Measurements from ENCODE around the gene CCNQ.

Gene CCNQ

GRCh38 chrX:153596981-153597750 is 1.8 kb downstream of the CCNQ start:
- DNase-seq (ENCODE audit: low read depth) = no peak

GRCh38 chrX:153595859-153596857 is 2.8 kb downstream of the CCNQ start:
- no peak for DNase-seq (ENCODE audit: low read depth)

GRCh38 chrX:153595387-153595786 is 3.6 kb downstream of the CCNQ start:
- DNase-seq (ENCODE audit: low read depth) = no peak

GRCh38 chrX:153593811-153594500 is 5.0 kb downstream of the CCNQ start:
- DNase-seq (ENCODE audit: low read depth) = no peak

GRCh38 chrX:153592966-153593688 is 5.8 kb downstream of the CCNQ start:
- no peak for DNase-seq (ENCODE audit: low read depth)

GRCh38 chrX:153592091-153592833 is 6.7 kb downstream of the CCNQ start:
- no peak for DNase-seq (ENCODE audit: low read depth)

- no peak for DNase-seq (ENCODE audit: low read depth)
Measured at GRCh38 chrX:153590961-153591956, 7.7 kb downstream of the CCNQ start.

DNA sequence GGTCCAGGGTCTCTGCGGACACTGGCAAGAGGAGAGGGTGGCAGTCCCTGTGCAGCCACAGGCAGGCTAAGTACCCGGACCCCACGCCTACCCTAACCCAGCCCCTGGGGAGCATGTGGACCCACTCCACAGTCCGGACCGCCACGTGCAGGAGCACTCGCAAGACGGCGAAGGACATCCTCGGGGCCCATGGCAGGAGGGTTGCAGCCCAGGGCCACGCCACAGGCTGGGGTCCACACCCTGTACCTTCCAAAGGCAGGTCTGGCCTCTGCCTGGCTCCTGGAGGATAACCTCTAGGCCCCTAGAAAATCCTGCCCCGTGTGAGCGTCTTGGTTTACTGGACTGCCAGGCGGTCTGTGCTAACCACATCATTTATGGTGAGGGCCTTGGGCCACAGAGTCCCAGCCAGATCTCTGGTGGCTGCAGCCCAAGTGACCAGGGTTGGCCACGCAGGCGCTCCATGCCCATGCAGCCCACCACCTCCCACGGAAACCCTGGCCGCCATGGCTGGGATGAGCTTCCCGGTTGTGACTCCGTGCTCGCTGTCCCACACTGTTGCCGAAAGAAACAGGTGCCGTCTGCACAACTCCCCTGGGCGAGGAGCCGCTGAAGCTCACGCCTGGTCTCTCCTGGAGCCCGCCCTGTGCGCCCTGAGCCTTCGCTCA is 10.0 kb downstream of the CCNQ start:
- DNase-seq (ENCODE audit: low read depth) = no peak

DNA sequence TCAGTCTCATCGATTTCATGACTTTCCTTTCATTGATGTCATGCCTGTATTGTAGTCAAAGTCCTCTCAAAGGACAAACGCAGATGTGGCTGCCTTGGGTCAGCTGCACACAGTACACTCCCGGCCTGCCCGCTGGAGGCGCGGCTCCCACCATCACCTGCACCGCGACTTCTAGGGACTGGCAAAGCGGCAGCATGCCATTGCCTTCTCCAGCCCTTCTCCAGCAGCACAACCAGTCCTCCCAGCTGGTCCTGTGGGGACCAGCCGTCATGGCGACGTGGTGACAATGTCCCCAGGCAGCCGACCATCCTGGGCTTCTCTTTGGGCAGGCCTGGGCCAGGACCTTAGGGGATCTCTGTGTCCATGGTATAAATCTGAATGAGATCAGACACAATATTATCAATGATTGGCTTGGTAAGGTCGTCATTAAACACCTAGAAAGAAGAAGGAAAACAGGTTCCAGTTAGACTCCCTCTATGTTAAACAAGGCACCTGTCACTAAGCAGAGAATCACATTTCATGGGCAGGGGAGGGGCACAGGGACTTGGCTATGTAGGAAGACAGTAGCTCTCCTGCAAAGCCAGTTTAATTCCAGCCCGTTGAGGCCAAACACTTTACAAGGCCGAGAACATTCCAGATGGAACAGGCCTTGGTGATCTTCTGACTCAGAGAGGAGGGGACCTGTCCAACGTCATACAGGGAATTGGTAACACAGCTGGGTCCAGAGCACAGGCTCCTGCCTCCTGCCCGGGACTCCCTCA is 10.7 kb downstream of the CCNQ start:
- DNase-seq (ENCODE audit: low read depth) = no peak

- no peak for DNase-seq (ENCODE audit: low read depth)
Measured at GRCh38 chrX:153587342-153587741, 11.6 kb downstream of the CCNQ start.

DNA sequence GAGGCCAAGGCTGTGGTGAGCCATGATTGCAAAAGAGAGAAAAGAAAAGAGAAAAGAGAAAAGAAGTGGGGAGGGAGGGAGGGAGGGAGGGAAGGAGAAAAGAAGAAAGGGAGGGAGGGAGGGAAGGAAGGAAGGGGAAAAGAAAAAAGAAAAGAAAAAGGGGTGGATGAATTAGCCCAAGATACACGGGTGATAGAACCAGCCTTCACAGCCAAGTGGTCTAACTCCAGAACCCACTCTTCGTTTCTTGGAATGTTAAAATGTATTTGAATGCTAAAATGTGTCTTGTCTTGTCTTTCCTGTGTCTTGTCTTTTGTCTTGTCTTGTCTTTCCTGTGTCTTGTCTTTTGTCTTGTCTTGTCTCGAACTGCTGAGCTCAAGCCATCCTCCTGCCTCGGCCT is 13.1 kb downstream of the CCNQ start:
- DNase-seq (ENCODE audit: low read depth) = no peak

DNA sequence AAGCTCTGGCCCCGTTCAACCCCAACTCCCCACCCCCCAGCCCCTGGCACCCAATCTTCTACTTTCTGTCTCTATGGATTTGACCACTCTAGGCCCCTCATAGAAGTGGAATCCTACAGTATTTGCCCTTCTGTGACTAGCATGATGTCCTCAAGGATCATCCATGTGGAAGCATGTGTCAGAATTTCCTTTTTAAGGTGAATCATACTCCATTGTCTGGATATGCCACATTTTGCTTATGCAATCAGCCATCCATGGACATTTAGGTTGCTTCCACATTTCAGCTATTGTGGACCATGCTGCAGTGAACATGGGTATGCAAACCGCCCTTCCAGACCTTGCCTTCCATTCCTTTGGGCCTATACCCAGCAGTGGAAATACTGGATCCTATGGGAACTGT is 15.5 kb downstream of the CCNQ start:
- DNase-seq (ENCODE audit: low read depth) = no peak

- DNase-seq (ENCODE audit: low read depth) = peak; percentile 54
Measured at GRCh38 chrX:153582896-153583295, 16.0 kb downstream of the CCNQ start.

DNA sequence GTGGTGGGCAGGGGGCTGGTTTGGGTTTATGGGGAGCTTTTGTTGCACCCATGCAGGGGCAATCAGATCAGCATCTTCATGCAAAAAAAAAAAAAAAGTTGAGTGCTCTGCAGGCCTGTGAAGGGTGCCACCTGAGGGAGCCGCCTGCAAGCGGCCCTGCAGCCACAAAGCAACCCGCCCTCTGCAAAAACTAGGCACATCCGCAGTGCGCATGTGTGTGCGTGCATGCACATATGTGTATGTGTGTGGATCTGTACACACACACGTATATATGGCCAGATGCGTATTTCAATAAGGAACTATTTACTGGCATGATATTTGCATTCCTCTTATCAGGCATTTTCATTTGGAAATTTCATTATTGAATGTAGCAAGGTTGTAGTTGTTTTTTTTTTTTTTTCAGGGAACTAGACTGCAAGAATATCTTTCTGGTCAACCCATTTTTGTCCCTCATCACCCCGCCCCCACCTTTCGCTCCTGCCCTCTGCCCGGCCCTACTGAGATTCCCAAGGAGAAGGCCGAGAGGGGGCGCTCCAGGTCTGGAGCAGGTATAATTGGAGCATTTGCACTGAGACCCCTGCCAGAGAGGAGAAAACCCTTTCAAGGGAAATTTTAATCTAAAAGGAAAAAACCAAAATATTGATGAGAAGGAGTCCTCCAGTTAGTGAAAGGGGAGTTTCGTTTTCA is 18.1 kb downstream of the CCNQ start:
- no peak for DNase-seq (ENCODE audit: low read depth)

GRCh38 chrX:153578889-153579288 is 20.1 kb downstream of the CCNQ start:
- DNase-seq (ENCODE audit: low read depth) = no peak

- DNase-seq (ENCODE audit: low read depth) = no peak
Measured at GRCh38 chrX:153578200-153578835, 20.6 kb downstream of the CCNQ start.

GRCh38 chrX:153576961-153577360 is 22.0 kb downstream of the CCNQ start:
- no peak for DNase-seq (ENCODE audit: low read depth)
